GM18858 (cell line): ENCODE data around the gene ANXA8.
"Not testable (repeated sequence)": the region's sequence is repeated elsewhere in the genome, so short reads cannot be mapped to it uniquely, and the experiment has no call there.

Source experiments
- ATAC-seq: cut with Tn5 transposase; IDR thresholded peaks from one replicate; pipeline ENCODE4 v1.9.1; 2021; ENCODE audit not compliant: unreplicated experiment

The ANXA8 gene

GRCh38 chr10:47483923-47484322 lies at the start of gene ANXA8:
TSS of gene ANXA8 (minus strand) at chr10:47484115. CDS start at chr10:47483933, 182 bp downstream.
- ATAC-seq: not testable (repeated sequence)

GRCh38 chr10:47523475-47523874 lies 39.6 kb upstream of the ANXA8 start, which contains the start of gene AGAP9:
TSS of gene AGAP9 (minus strand) at chr10:47523638. CDS start at chr10:47523526, 112 bp downstream.
- not testable (repeated sequence) for ATAC-seq

- not testable (repeated sequence) for ATAC-seq
Measured at GRCh38 chr10:47502313-47502712, 18.4 kb upstream of the ANXA8 start.

- ATAC-seq: not testable (repeated sequence)
Measured at GRCh38 chr10:47494226-47494625, 10.3 kb upstream of the ANXA8 start.

GRCh38 chr10:47491600-47491999 lies 7.7 kb upstream of the ANXA8 start, which contains the start of gene FAM25G:
TSS of gene FAM25G (minus strand) at chr10:47491700. CDS start at chr10:47491674, 26 bp downstream.
- not testable (repeated sequence) for ATAC-seq

GRCh38 chr10:47489630-47490029 lies 5.7 kb upstream of the ANXA8 start:
- ATAC-seq: not testable (repeated sequence)

- ATAC-seq: not testable (repeated sequence)
Measured at GRCh38 chr10:47485943-47486342, 2.0 kb upstream of the ANXA8 start.

- ATAC-seq: not testable (repeated sequence)
Measured at GRCh38 chr10:47484786-47485185, 871 bp upstream of the ANXA8 start.

GRCh38 chr10:47482367-47482766 lies 1.5 kb downstream of the ANXA8 start:
- not testable (repeated sequence) for ATAC-seq

GRCh38 chr10:47481768-47482181 lies 2.1 kb downstream of the ANXA8 start:
- ATAC-seq: not testable (repeated sequence)

- ATAC-seq: not testable (repeated sequence)
Measured at GRCh38 chr10:47481182-47481766, 2.6 kb downstream of the ANXA8 start.

- not testable (repeated sequence) for ATAC-seq
Measured at GRCh38 chr10:47480133-47480532, 3.8 kb downstream of the ANXA8 start.

GRCh38 chr10:47478114-47478513 lies 5.8 kb downstream of the ANXA8 start:
- ATAC-seq: not testable (repeated sequence)

- not testable (repeated sequence) for ATAC-seq
Measured at GRCh38 chr10:47477078-47477477, 6.8 kb downstream of the ANXA8 start.

- not testable (repeated sequence) for ATAC-seq
Measured at GRCh38 chr10:47475101-47475500, 8.8 kb downstream of the ANXA8 start.

- not testable (repeated sequence) for ATAC-seq
Measured at GRCh38 chr10:47473516-47473915, 10.4 kb downstream of the ANXA8 start.

GRCh38 chr10:47472647-47473046 lies 11.3 kb downstream of the ANXA8 start:
- peak; percentile 72 for ATAC-seq

GRCh38 chr10:47472072-47472471 lies 11.8 kb downstream of the ANXA8 start:
- not testable (repeated sequence) for ATAC-seq

- not testable (repeated sequence) for ATAC-seq
Measured at GRCh38 chr10:47468731-47469528, 15.0 kb downstream of the ANXA8 start.

GRCh38 chr10:47467957-47468356 lies 16.0 kb downstream of the ANXA8 start:
- ATAC-seq: not testable (repeated sequence)

- ATAC-seq: not testable (repeated sequence)
Measured at GRCh38 chr10:47467458-47467857, 16.5 kb downstream of the ANXA8 start.
